Mesenchymal stem cell (in vitro differentiated cells and primary cell): ENCODE data around the gene SPTLC2.

Experiments
- DNase-seq: peaks from one replicate; pipeline ENCODE4 v3.0.0-alpha.2; 2013
- H2AFZ ChIP-seq: one replicate; pipeline ENCODE4 v1.6.1; 2013; ENCODE audit warnings: low read depth, mild to moderate bottlenecking, control low read depth, inconsistent platforms, low read length, moderate library complexity
- H2AK5ac ChIP-seq: 2 replicates; pipeline ENCODE4 v1.6.1; 2013; ENCODE audit warnings: low read length, moderate library complexity, mild to moderate bottlenecking, inconsistent platforms; ENCODE audit not compliant: severe bottlenecking
- H2BK120ac ChIP-seq: one replicate; pipeline ENCODE4 v1.6.1; 2013; ENCODE audit warnings: low read depth, mild to moderate bottlenecking, inconsistent platforms, low read length, moderate library complexity
- H2BK12ac ChIP-seq, 2 experiments: one replicate each; pipeline ENCODE4 v1.6.1; 2013; ENCODE audit warnings: inconsistent platforms in 2 of 2, low read length in 2 of 2, mild to moderate bottlenecking in 2 of 2, moderate library complexity in 2 of 2, control low read depth in 1 of 2
- H2BK15ac ChIP-seq: one replicate; pipeline ENCODE4 v1.6.1; 2013; ENCODE audit warnings: mild to moderate bottlenecking, low read depth, inconsistent platforms; ENCODE audit not compliant: poor library complexity, severe bottlenecking
- H2BK5ac ChIP-seq: 2 replicates; pipeline ENCODE4 v1.6.1; 2013; ENCODE audit warnings: low read depth, mild to moderate bottlenecking, low read length, control low read depth, inconsistent platforms; ENCODE audit not compliant: poor library complexity, severe bottlenecking
- H3K14ac ChIP-seq, 2 experiments: one replicate each; pipeline ENCODE4 v1.6.1; 2013; ENCODE audit warnings: inconsistent platforms in 2 of 2, low read length in 2 of 2, control low read depth in 1 of 2, mild to moderate bottlenecking in 1 of 2, moderate library complexity in 1 of 2
- H3K18ac ChIP-seq, 2 experiments: one replicate each; pipeline ENCODE4 v1.6.1; 2013; ENCODE audit warnings: inconsistent platforms in 2 of 2, low read length in 2 of 2, control low read depth in 1 of 2, low read depth in 1 of 2, mild to moderate bottlenecking in 1 of 2
- H3K23ac ChIP-seq, 2 experiments: one replicate each; pipeline ENCODE4 v1.6.1; 2013; ENCODE audit warnings: inconsistent platforms in 2 of 2, low read length in 2 of 2, mild to moderate bottlenecking in 2 of 2, moderate library complexity in 2 of 2, control low read depth in 1 of 2
- H3K27ac ChIP-seq: 2 replicates; pipeline ENCODE4 v1.5.1; 2013; ENCODE audit warnings: mild to moderate bottlenecking, moderate library complexity, low read length, control low read depth, inconsistent platforms; ENCODE audit not compliant: poor library complexity, severe bottlenecking
- H3K27me3 ChIP-seq, 2 experiments: 2 replicates each; pipeline versions ENCODE4 v1.6.1 to v1.7.0; 2013; ENCODE audit warnings: low read length in 2 of 2, mild to moderate bottlenecking in 2 of 2, moderate library complexity in 2 of 2, control low read depth in 1 of 2, inconsistent platforms in 1 of 2; ENCODE audit not compliant: control insufficient read depth in 1 of 2, insufficient read depth in 1 of 2
- H3K36me3 ChIP-seq, 2 experiments: 2 replicates each; pipeline versions ENCODE4 v1.6.1 to v1.7.0; 2013; ENCODE audit warnings: low read length in 2 of 2, control low read depth in 1 of 2, inconsistent platforms in 1 of 2, low read depth in 1 of 2, mild to moderate bottlenecking in 1 of 2; ENCODE audit not compliant: insufficient read depth in 2 of 2, control insufficient read depth in 1 of 2
- H3K4ac ChIP-seq, 2 experiments: one replicate each; pipeline ENCODE4 v1.6.1; 2013; ENCODE audit warnings: inconsistent platforms in 2 of 2, low read length in 2 of 2, mild to moderate bottlenecking in 2 of 2, moderate library complexity in 2 of 2, control low read depth in 1 of 2, low read depth in 1 of 2
- H3K4me1 ChIP-seq: 2 replicates; pipeline ENCODE4 v1.6.1; 2013; ENCODE audit warnings: low read depth, low read length, control low read depth; ENCODE audit not compliant: control insufficient read depth, insufficient read depth
- H3K4me2 ChIP-seq: 2 replicates; pipeline ENCODE4 v1.6.1; 2013; ENCODE audit warnings: low read length, mild to moderate bottlenecking, inconsistent platforms; ENCODE audit not compliant: poor library complexity, severe bottlenecking
- H3K4me3 ChIP-seq, 2 experiments: 2 replicates each; pipeline versions ENCODE4 v1.5.1 to v1.7.0; 2013; ENCODE audit warnings: low read length in 2 of 2, mild to moderate bottlenecking in 2 of 2, control low read depth in 1 of 2, low read depth in 1 of 2; ENCODE audit not compliant: insufficient read depth in 1 of 2
- H3K79me1 ChIP-seq: replicated peaks from 2 replicates; pipeline ENCODE4 v1.6.1; 2013; ENCODE audit warnings: mild to moderate bottlenecking, control low read depth, low read length, inconsistent platforms; ENCODE audit not compliant: poor library complexity, severe bottlenecking
- H3K9ac ChIP-seq: 2 replicates; pipeline ENCODE4 v1.7.0; 2013; ENCODE audit warnings: mild to moderate bottlenecking, low read length, moderate library complexity
- H3K9me3 ChIP-seq: 2 replicates; pipeline ENCODE4 v1.7.0; 2013; ENCODE audit warnings: mild to moderate bottlenecking, low read length; ENCODE audit not compliant: control insufficient read depth
- H4K8ac ChIP-seq: one replicate; pipeline ENCODE4 v1.6.1; 2013; ENCODE audit warnings: inconsistent platforms, mild to moderate bottlenecking, low read length, moderate library complexity
- H4K91ac ChIP-seq: one replicate; pipeline ENCODE4 v1.6.1; 2013; ENCODE audit warnings: mild to moderate bottlenecking, low read length, inconsistent platforms
- WGBS: methylation state at CpG from one replicate; pipeline ENCODE4 v1.1.7; 2013; ENCODE audit warnings: mixed read lengths; 5-methylcytosine and 5-hydroxymethylcytosine counted together

SPTLC2 gene

GRCh38 chr14:77458249-77458950 lies 158.0 kb downstream of the SPTLC2 start:
- no peak overlapping the region for H2AK5ac ChIP-seq
- H3K4me1 ChIP-seq, result peaks cover 2% of the 10 kb centered on the region
- H3K9me3 ChIP-seq, result no peaks in the 10 kb centered on the region
- peak overlapping the region; percentile 98 for H3K27ac ChIP-seq
- H3K27me3 ChIP-seq, result no peaks in the 10 kb centered on the region
- H3K23ac ChIP-seq, result peak overlapping the region in 1 of 2 experiments; percentile 91
- peak; percentile 63 for DNase-seq
- peak overlapping the region; percentile 87 for H2AFZ ChIP-seq
- H2BK120ac ChIP-seq, result peak overlapping the region; percentile 19
- peak overlapping the region; percentile 56 for H4K8ac ChIP-seq
- 2% methylated on average over 28 of the region's 29 CpGs for WGBS
- no peak overlapping the region for H2BK15ac ChIP-seq
- peaks cover 18% of the 10 kb centered on the region for H3K79me1 ChIP-seq
- peaks cover 19 to 35% of the 10 kb centered on the region in 2 experiments for H3K36me3 ChIP-seq
- peak overlapping the region; percentile 35 for H2BK5ac ChIP-seq
- H3K9ac ChIP-seq, result peak overlapping the region; percentile 91
- peak overlapping the region; percentile 92 to 97 for H3K4me3 ChIP-seq
- peak overlapping the region; percentile 82 to 97 for H3K18ac ChIP-seq
- H2BK12ac ChIP-seq, result no peak overlapping the region
- H3K14ac ChIP-seq, result peak overlapping the region in 1 of 2 experiments; percentile 94
- no peak overlapping the region for H4K91ac ChIP-seq
- H3K4me2 ChIP-seq, result peak overlapping the region; percentile 93
- peak overlapping the region; percentile 20 to 86 for H3K4ac ChIP-seq

- H3K27me3 ChIP-seq, result no peaks in the 10 kb centered on the region
- peak within 1 kb of the TSS; percentile 20 to 86 for H3K4ac ChIP-seq
- under 1% methylated on average over 47 of the region's 50 CpGs for WGBS
- peak within 1 kb of the TSS; percentile 69 for H2BK120ac ChIP-seq
- peak within 1 kb of the TSS; percentile 82 to 97 for H3K18ac ChIP-seq
- no peaks in the 10 kb centered on the region for H3K9me3 ChIP-seq
- H4K91ac ChIP-seq, result no peak within 1 kb of the TSS
- peaks cover 15 to 35% of the 10 kb centered on the region in 2 experiments for H3K36me3 ChIP-seq
- H3K4me1 ChIP-seq, result peaks cover 2% of the 10 kb centered on the region
- no peak within 1 kb of the TSS for H2BK12ac ChIP-seq
- peak within 1 kb of the TSS; percentile 80 for H2BK5ac ChIP-seq
- no peak within 1 kb of the TSS for H2AK5ac ChIP-seq
- DNase-seq, result peak; percentile 100
- peak within 1 kb of the TSS; percentile 93 for H3K4me2 ChIP-seq
- H2AFZ ChIP-seq, result peak within 1 kb of the TSS; percentile 87
- H4K8ac ChIP-seq, result peak within 1 kb of the TSS; percentile 56
- no peak within 1 kb of the TSS for H2BK15ac ChIP-seq
- H3K9ac ChIP-seq, result peak within 1 kb of the TSS; percentile 91
- H3K27ac ChIP-seq, result peak within 1 kb of the TSS; percentile 98
- H3K23ac ChIP-seq, result peak within 1 kb of the TSS in 1 of 2 experiments; percentile 91
- peak within 1 kb of the TSS; percentile 92 to 97 for H3K4me3 ChIP-seq
- H3K79me1 ChIP-seq, result peaks cover 21% of the 10 kb centered on the region
- H3K14ac ChIP-seq, result peak within 1 kb of the TSS in 1 of 2 experiments; percentile 94
These were observed 158.8 kb downstream of the SPTLC2 start, which contains the start of the genes AHSA1 and VIPAS39 for GRCh38 chr14:77457522-77458248. Gene AHSA1 (plus strand): TSS chr14:77458093. CDS start chr14:77458190, 97 bp downstream. Gene VIPAS39 (minus strand): TSS chr14:77457601. CDS start chr14:77454102, 3,499 bp downstream.

DNA sequence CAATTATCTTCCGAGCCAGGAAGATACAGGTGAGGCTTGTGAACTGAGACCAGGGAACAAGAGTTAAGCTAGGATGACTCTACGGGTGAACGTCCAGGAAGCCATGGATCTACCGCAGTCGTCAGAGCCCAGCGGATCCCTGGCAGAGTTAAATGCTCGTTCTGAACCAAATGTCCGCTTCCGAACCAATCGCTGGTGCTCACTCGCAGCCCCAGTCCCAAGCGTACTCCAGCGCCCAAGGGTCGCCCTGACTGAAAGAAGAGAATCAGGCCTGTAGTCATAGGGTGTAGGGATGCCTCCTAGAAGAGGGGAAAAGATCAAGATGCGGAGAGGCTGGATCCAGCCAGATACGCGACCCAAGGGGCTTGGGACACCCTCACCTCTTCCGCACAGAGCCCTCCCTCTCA lies 159.3 kb downstream of the SPTLC2 start:
- under 1% methylated on average over 11 of the region's 18 CpGs for WGBS
- H2BK12ac ChIP-seq, result no peak overlapping the region
- H3K36me3 ChIP-seq, result peaks cover 9 to 34% of the 10 kb centered on the region in 2 experiments
- H3K79me1 ChIP-seq, result peaks cover 15% of the 10 kb centered on the region
- no peaks in the 10 kb centered on the region for H3K9me3 ChIP-seq
- peak overlapping the region; percentile 82 for H3K27ac ChIP-seq
- H2BK5ac ChIP-seq, result peak overlapping the region; percentile 12
- no peak overlapping the region for H2BK15ac ChIP-seq
- H3K9ac ChIP-seq, result peak overlapping the region; percentile 91
- peaks cover 2% of the 10 kb centered on the region for H3K4me1 ChIP-seq
- no peak overlapping the region for H2BK120ac ChIP-seq
- no peak for DNase-seq
- no peak overlapping the region for H2AK5ac ChIP-seq
- no peak overlapping the region for H3K23ac ChIP-seq
- peak overlapping the region in 1 of 2 experiments; percentile 35 for H3K4ac ChIP-seq
- H4K8ac ChIP-seq, result peak overlapping the region; percentile 10
- peak overlapping the region in 1 of 2 experiments; percentile 66 for H3K14ac ChIP-seq
- H4K91ac ChIP-seq, result no peak overlapping the region
- H2AFZ ChIP-seq, result peak overlapping the region; percentile 73
- H3K4me3 ChIP-seq, result peak overlapping the region; percentile 79 to 92
- H3K4me2 ChIP-seq, result peak overlapping the region; percentile 67
- peak overlapping the region in 1 of 2 experiments; percentile 86 for H3K18ac ChIP-seq
- H3K27me3 ChIP-seq, result no peaks in the 10 kb centered on the region
